Raji (cell line): ENCODE measurements around the gene ABHD16B.

Experiments
- POLR2A ChIP-seq: IDR thresholded peaks from 2 replicates; pipeline ENCODE4 v1.6.1; 2011; ENCODE audit warnings: low read depth, low read length, control low read depth; ENCODE audit not compliant: insufficient read depth

Gene ABHD16B

DNA sequence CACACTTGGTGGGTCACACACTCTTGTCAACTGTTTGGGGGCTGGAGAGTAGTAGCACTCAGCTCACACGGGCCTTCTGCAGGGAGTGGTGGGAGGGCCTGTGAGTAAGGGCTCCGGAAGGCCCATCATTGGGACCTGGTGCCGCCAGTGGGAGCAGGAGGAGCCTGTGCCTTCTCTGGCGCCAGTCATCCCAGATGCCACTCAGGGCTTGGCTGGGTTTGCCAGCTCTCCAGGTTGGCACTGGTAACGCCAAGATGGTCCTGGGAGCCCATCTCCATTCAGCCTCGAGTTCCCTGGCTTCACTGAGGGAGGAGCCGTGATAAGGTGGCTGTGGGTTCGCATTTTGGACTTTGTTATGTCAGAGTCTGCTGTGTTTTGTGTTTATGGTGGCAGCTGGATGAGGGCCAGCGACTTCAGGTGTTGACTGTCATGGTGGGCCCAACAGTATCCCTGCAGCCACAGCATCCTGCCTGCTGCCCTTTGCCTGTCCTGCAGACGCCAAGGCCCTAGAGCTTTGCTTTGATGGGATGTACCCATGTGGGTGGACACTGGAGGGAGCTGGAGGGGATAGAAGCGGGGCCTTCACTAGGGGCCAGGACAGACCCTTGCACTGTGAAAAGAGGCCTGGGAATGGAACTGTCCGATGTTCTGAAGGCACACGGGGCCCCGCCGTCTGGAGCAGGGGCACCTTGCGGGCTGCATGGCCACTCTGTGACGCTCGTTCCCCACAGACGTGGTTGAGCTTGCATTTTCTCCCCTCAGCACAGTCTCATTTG, 20.3 kb downstream of the ABHD16B start:
- no peak for TF ChIP-seq POLR2A

DNA sequence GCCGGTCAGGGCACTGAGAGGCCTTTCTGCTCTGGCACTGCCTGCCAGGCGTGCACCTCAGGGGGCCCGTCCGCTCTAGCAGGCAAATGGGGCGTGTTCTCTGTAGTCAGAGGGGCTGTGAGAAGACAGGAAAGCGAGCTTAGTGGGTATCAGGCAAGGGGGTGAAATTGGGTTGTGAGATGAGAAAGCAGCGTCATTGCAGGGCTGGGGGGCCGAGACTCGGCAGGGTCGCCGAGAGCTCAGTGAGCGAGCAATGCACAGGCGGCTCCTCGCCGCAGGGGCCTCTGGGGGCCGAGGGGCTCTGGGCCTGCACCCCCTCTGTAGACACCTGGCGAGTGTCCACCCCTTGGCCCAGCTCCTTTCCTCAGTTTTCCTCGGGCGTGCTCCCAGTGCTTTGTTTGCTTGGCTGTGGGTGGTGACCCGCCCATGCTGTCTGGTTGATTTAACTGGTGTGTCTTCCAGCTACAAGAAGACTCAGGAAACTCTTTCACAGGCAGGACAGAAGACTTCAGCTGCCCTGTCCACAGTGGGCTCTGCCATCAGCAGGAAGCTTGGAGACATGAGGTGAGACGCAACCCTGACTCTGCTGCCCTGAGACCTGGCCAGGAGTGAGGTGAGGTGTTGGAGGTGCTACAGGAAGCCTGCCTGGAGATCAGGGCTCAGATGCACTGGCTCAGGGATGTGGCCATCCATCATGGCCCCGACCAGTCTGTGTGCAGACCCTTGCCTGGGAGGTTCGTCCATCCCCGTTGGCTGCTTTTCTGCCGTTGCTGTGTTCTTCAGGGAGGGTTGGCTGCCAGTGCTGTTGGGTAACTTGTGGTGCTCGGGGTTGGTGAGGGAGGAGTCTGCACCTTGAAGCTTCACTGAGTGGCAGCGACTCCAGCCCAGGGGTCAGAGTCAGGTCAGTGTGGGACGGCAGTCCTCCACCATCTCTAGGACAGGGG, 21.2 kb downstream of the ABHD16B start:
- no peak for TF ChIP-seq POLR2A

- TF ChIP-seq POLR2A = no peak
Measured at GRCh38 chr20:63883201-63883593, 21.9 kb downstream of the ABHD16B start.

- TF ChIP-seq POLR2A = no peak
Measured at GRCh38 chr20:63884506-63885263, 23.4 kb downstream of the ABHD16B start.

DNA sequence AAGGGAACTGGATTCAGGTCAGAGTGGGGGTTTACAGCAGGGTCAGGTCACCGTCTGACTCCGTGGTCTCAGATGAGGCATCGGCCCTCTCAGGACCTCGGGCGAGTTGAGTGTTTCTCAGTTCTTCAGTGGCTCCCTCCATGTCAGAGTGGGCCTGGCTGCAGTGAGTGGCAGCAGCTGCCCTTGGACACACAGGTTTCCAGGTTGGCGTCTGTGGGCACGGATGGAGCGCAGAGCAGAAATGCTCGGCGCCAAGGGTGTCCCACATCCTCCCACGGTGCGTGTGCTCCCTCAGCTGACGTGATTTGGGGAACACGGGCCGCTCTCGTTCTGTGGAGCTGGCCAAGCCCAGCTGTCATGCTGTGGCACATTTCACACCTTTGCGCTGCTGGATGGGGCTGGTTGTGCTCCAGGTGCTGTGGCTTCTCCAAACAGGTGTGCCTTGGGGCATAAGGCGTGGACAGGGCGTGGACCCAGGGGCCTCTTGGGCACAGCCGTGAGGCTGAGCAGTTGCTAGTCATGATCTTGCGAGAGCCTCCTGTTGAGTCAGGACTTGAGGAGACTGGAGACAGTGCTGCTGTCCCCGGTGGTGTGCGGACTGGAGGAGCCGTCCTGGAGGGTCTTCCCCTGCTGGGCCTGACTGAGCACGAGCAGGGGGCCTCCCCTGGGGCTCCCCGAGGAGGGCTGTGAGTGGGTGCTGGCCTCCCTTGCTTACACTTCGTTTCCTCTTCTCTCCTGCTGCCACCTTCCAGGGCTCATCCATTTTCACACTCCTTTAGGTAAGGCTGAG, 24.2 kb downstream of the ABHD16B start:
- TF ChIP-seq POLR2A = no peak

GRCh38 chr20:63886054-63886419, 24.7 kb downstream of the ABHD16B start:
- TF ChIP-seq POLR2A = no peak

DNA sequence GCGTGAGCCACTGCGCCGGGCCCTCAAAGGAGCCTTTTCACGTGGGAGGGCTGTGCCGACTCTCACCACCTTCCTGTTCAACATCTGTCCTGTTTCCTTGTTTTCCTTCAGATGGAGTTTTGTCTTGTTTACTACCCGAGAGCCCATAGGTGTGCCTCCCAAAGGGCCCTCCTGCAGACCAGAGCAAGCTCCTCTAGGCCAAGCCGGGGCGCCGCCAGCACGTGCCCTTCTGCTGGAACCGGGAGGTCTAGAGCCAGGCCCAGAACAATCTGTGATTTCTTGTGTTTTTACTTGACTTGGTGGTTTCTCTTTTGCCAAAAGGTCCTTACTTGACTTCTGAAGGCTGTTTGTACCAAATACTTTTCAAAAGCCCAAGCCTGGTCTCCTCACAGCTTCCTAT, 25.6 kb downstream of the ABHD16B start:
- no peak for TF ChIP-seq POLR2A

DNA sequence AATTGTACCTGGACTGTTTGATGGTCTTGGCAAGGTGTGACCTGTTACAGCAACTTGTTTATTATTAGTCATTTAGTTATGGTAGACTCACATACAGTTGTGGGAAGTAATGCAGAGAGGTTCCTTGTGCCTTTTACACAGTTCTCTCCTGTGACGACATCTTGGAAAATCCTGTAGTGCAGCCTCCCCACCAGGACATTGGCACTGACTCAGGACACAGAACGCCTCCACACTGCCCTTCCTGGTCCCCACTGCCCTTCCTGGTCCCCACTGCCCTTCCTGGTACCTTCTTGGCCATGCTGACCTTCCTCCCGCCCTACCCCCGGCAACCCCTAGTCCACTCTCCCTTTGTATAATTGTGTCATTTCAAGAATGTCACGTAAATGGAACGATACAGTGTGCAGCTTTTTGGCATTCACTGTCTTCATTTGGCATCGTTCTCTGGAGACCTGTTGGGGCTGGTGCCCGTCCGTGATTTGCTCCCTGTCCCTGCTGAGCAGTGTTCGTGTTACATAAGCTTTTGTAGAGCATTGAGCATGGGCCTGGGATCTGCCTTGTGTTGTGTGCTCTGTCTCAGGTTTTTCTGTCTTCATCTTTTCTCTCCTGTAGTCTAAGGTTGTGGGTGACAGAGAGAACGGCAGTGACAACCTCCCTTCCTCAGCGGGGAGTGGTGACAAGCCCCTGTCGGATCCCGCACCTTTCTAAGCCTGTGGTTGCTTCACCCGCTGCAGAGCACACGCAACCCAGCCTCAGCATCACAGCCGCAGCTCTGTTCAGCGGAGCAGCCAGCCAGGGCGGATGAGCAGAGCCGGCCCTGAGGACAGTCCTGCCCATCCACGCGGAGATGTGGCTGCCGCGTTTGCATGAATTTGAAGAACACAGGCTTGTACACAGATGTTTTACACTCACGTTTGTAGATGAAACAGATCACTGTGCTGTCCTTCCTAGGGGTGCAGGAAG, 28.2 kb downstream of the ABHD16B start:
- TF ChIP-seq POLR2A = no peak

GRCh38 chr20:63890201-63890576, 28.9 kb downstream of the ABHD16B start:
- TF ChIP-seq POLR2A = no peak

DNA sequence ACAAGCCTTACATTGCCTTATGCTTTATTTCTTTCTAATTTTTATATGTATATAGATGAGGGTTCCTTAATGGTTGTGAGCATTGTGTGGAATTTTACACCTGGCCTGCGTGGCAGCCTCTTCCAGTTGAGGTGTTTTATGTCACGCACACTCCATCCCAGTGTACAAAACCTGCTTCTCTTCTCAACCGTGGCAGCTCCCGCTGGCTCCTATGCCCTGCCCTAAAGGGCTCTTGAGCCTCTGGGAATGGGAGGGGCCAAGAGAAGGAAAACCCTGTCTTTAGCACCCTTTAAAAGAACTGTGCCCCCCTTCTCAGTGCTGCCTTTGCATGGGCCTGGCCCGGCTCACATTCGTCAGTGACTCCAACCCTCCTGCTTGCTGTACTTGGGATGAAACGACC, 29.3 kb downstream of the ABHD16B start:
- TF ChIP-seq POLR2A = no peak

- TF ChIP-seq POLR2A = no peak
Measured at GRCh38 chr20:63891061-63892002, 30.0 kb downstream of the ABHD16B start.

GRCh38 chr20:63892402-63892801, 31.1 kb downstream of the ABHD16B start:
- TF ChIP-seq POLR2A = no peak

GRCh38 chr20:63893999-63894357, 32.7 kb downstream of the ABHD16B start:
- no peak for TF ChIP-seq POLR2A
